CD14-positive monocyte (primary cell): ENCODE results near the gene HTD2. TPM values are rescaled to one million over a fixed set of nuclear protein-coding genes. Genes with fewer than 3 reads are reported as not detected.
"Not testable (repeated sequence)": the region's sequence is repeated elsewhere in the genome, so short reads cannot be mapped to it uniquely, and the experiment has no call there.

ENCODE experiments used
- DNase-seq, 3 donors: peaks; one replicate each; pipeline ENCODE4 v3.0.0-alpha.2; 2011 to 2022
- H2AFZ ChIP-seq: 2 replicates; pipeline ENCODE4 v1.6.0; 2012; ENCODE audit warnings: mild to moderate bottlenecking, low read depth, low read length, inconsistent platforms; ENCODE audit not compliant: insufficient read depth, poor library complexity, severe bottlenecking
- H3K27ac ChIP-seq, 2 donors: 1 replicate in 1 of 2; 2 replicates in 1 of 2; pipeline ENCODE4 v1.5.1; 2012 to 2013; ENCODE audit warnings: low read length in 2 of 2, control low read depth in 1 of 2, inconsistent platforms in 1 of 2, low read depth in 1 of 2, mild to moderate bottlenecking in 1 of 2
- H3K27me3 ChIP-seq, 2 donors: one replicate each; pipeline versions ENCODE4 v1.6.0 to v1.6.1; 2011 to 2013; ENCODE audit warnings: low read length in 2 of 2; ENCODE audit not compliant: control insufficient read depth in 2 of 2, insufficient read depth in 2 of 2
- H3K36me3 ChIP-seq, 2 donors: replicated peaks in 1 of 2; 1 replicate in 1 of 2; 2 replicates in 1 of 2; pipeline versions ENCODE4 v1.5.1 to v1.6.1; 2012 to 2013; ENCODE audit warnings: low read length in 2 of 2, control low read depth in 1 of 2, inconsistent platforms in 1 of 2, mild to moderate bottlenecking in 1 of 2; ENCODE audit not compliant: insufficient read depth in 2 of 2, control insufficient read depth in 1 of 2
- H3K4me1 ChIP-seq, 2 donors: 1 replicate in 1 of 2; 2 replicates in 1 of 2; pipeline versions ENCODE4 v1.5.1 to v1.6.1; 2012 to 2013; ENCODE audit warnings: low read length in 2 of 2, control low read depth in 1 of 2, inconsistent platforms in 1 of 2, mild to moderate bottlenecking in 1 of 2, moderate library complexity in 1 of 2; ENCODE audit not compliant: insufficient read depth in 2 of 2, control insufficient read depth in 1 of 2
- H3K4me2 ChIP-seq: replicated peaks from 2 replicates; pipeline ENCODE3; 2012; ENCODE audit warnings: low read length, moderate library complexity, mild to moderate bottlenecking; ENCODE audit not compliant: poor library complexity, severe bottlenecking; ENCODE audit errors: extremely low read depth
- H3K4me3 ChIP-seq, 3 experiments: fragments of 200-600 bp in 1 of 3; sonication (generic) in 1 of 3; replicated peaks in 1 of 3; 1 replicate in 2 of 3; 2 replicates in 1 of 3; pipeline ENCODE4 v1.5.1; 2011 to 2013; ENCODE audit warnings: low read length in 3 of 3, mild to moderate bottlenecking in 3 of 3, control low read depth in 2 of 3, low read depth in 2 of 3, inconsistent platforms in 1 of 3, moderate library complexity in 1 of 3
- H3K79me2 ChIP-seq: 2 replicates; pipeline ENCODE4 v1.6.0; 2012; ENCODE audit warnings: mild to moderate bottlenecking, control low read depth, inconsistent platforms, low read length, moderate library complexity; ENCODE audit not compliant: insufficient read depth
- H3K9ac ChIP-seq: 2 replicates; pipeline ENCODE4 v1.6.0; 2017; ENCODE audit warnings: low read length, mild to moderate bottlenecking; ENCODE audit not compliant: insufficient read depth, poor library complexity, severe bottlenecking
- H3K9me3 ChIP-seq, 2 donors: replicated peaks in 1 of 2; 1 replicate in 1 of 2; 2 replicates in 1 of 2; pipeline versions ENCODE4 v1.5.1 to v1.6.1; 2012 to 2013; ENCODE audit warnings: low read length in 2 of 2, control low read depth in 1 of 2; ENCODE audit not compliant: control insufficient read depth in 1 of 2, insufficient read depth in 1 of 2
- H4K20me1 ChIP-seq: 2 replicates; pipeline ENCODE4 v1.6.0; 2012; ENCODE audit warnings: mild to moderate bottlenecking, low read length, control low read depth, moderate library complexity; ENCODE audit not compliant: insufficient read depth
- H3K27ac Mint-ChIP-seq, 7 donors: one replicate each; pipeline ENCODE4 v1.8.0; 2020; ENCODE audit warnings: mild to moderate bottlenecking in 7 of 7, mixed read lengths in 7 of 7, moderate library complexity in 6 of 7, inconsistent platforms in 2 of 7
- H3K27me3 Mint-ChIP-seq, 3 donors: one replicate each; pipeline ENCODE4 v1.8.0; 2021 to 2022; ENCODE audit warnings: low read depth in 3 of 3, mild to moderate bottlenecking in 3 of 3, mixed read lengths in 3 of 3, moderate library complexity in 3 of 3, inconsistent platforms in 1 of 3
- H3K36me3 Mint-ChIP-seq, 2 donors: one replicate each; pipeline ENCODE4 v1.8.0; 2020; ENCODE audit warnings: mixed read lengths in 2 of 2, inconsistent platforms in 1 of 2, mild to moderate bottlenecking in 1 of 2
- H3K4me1 Mint-ChIP-seq: one replicate; pipeline ENCODE4 v1.8.0; 2020; ENCODE audit warnings: mild to moderate bottlenecking, mixed read lengths
- H3K4me3 Mint-ChIP-seq, 2 donors: one replicate each; pipeline ENCODE4 v1.8.0; 2020; ENCODE audit warnings: mild to moderate bottlenecking in 2 of 2, mixed read lengths in 2 of 2, moderate library complexity in 1 of 2
- H3K9me3 Mint-ChIP-seq, 7 donors: one replicate each; pipeline ENCODE4 v1.8.0; 2020 to 2022; ENCODE audit warnings: mixed read lengths in 7 of 7, mild to moderate bottlenecking in 6 of 7, moderate library complexity in 6 of 7, inconsistent platforms in 2 of 7
- CTCF ChIP-seq: fragments of 200-600 bp; IDR thresholded peaks from one replicate; pipeline ENCODE4 v1.8.0; 2022; ENCODE audit warnings: antibody characterized with exemption, mild to moderate bottlenecking
- WGBS: methylation state at CpG from one replicate; pipeline ENCODE4 v1.1.5; 2013; ENCODE audit warnings: missing lambda C conversion rate; ENCODE audit not compliant: insufficient coverage; 5-methylcytosine and 5-hydroxymethylcytosine counted together
- intact Hi-C, 2 donors: fragments of 100-400 bp; cut with micrococcal nuclease; formaldehyde crosslinking; loops; one replicate each; pipeline versions ENCODE4 v1.15.0 to v1.15.1; 2023
- polyA plus RNA-seq, 3 donors: library from polyadenylated mRNA; depleted of rRNA in 1 of 3; unstranded in 2 of 3; stranded (reverse) in 1 of 3; fragments of 300-500 nt in 2 of 3; fragments of >200 nt in 1 of 3; fragmentation: Illumina TruSeq in 2 of 3; gene quantifications; 1 replicate in 2 of 3; 2 replicates in 1 of 3; pipeline ENCODE4 v1.2.3, GENCODE V29; 2012 to 2021

Gene HTD2
- polyA plus RNA-seq, 3 donors = 4.5 to 17.3 (median 10.5) TPM

- peaks cover 28 to 33% of the 10 kb centered on the region in 2 donors for H3K4me1 ChIP-seq
- 50% methylated on average over 2 of the region's 7 CpGs for WGBS
- H3K4me3 ChIP-seq = no peak overlapping the region
- H3K27me3 ChIP-seq = no peaks in the 10 kb centered on the region
- peaks cover 51 to 56% of the 10 kb centered on the region in 2 donors for H3K36me3 Mint-ChIP-seq
- H3K27me3 Mint-ChIP-seq = peaks cover 0 to 2% (median 0%) of the 10 kb centered on the region in 3 donors
- H3K4me1 Mint-ChIP-seq = peaks cover 34% of the 10 kb centered on the region
- no peak for TF ChIP-seq CTCF
- no peaks in the 10 kb centered on the region for H3K9me3 ChIP-seq
- intact Hi-C loops = loop anchor here in 1 of 2 donors (5.0 kb wide), 1 partner anchor 35 kb away; the partner anchor contains the start of gene ABHD6
- peak overlapping the region; percentile 78 to 91 (median 85) for H3K27ac Mint-ChIP-seq
- H2AFZ ChIP-seq = no peak overlapping the region
- H3K79me2 ChIP-seq = no peaks in the 10 kb centered on the region
- no peak overlapping the region for H3K4me3 Mint-ChIP-seq
- no peaks in the 10 kb centered on the region for H4K20me1 ChIP-seq
- peak; percentile 57 to 71 (median 60) for DNase-seq
- H3K9ac ChIP-seq = no peak overlapping the region
- peaks cover 24 to 42% of the 10 kb centered on the region in 2 donors for H3K36me3 ChIP-seq
- H3K27ac ChIP-seq = peak overlapping the region; percentile 38 to 75
- peaks cover 0 to 5% (median 3%) of the 10 kb centered on the region in 7 donors for H3K9me3 Mint-ChIP-seq
- no peak overlapping the region for H3K4me2 ChIP-seq
Observed at GRCh38 chr3:58271901-58272501, 34.3 kb upstream of the HTD2 start.

- no peak for TF ChIP-seq CTCF
- peak overlapping the region in 6 of 7 donors; percentile 62 to 91 (median 85) for H3K27ac Mint-ChIP-seq
- no CpG with 5 or more reads among the region's 3 CpGs for WGBS
- H3K4me1 Mint-ChIP-seq = peaks cover 33% of the 10 kb centered on the region
- no peaks in the 10 kb centered on the region for H3K27me3 ChIP-seq
- peaks cover 28 to 33% of the 10 kb centered on the region in 2 donors for H3K4me1 ChIP-seq
- no peak overlapping the region for H3K4me3 ChIP-seq
- intact Hi-C loops = loop anchor here in 1 of 2 donors (5.0 kb wide), 1 partner anchor 36 kb away; the partner anchor contains the start of gene ABHD6
- no peaks in the 10 kb centered on the region for H3K27me3 Mint-ChIP-seq
- no peak overlapping the region for H3K4me2 ChIP-seq
- H4K20me1 ChIP-seq = no peaks in the 10 kb centered on the region
- no peaks in the 10 kb centered on the region for H3K79me2 ChIP-seq
- no peak overlapping the region for H3K4me3 Mint-ChIP-seq
- H3K9me3 ChIP-seq = no peaks in the 10 kb centered on the region
- H3K27ac ChIP-seq = peak overlapping the region in 1 of 2 donors; percentile 75
- peaks cover 49 to 55% of the 10 kb centered on the region in 2 donors for H3K36me3 Mint-ChIP-seq
- H3K9me3 Mint-ChIP-seq = peaks cover 0 to 6% (median 5%) of the 10 kb centered on the region in 7 donors
- no peak overlapping the region for H2AFZ ChIP-seq
- H3K9ac ChIP-seq = no peak overlapping the region
- H3K36me3 ChIP-seq = peaks cover 22 to 39% of the 10 kb centered on the region in 2 donors
- no peak for DNase-seq
Observed at GRCh38 chr3:58272891-58273290, 33.4 kb upstream of the HTD2 start.

- H3K9me3 ChIP-seq, H3K27me3 Mint-ChIP-seq, H3K4me2 ChIP-seq, H3K4me3 ChIP-seq, H2AFZ ChIP-seq, H3K9ac ChIP-seq, H3K9me3 Mint-ChIP-seq, H4K20me1 ChIP-seq, H3K27me3 ChIP-seq, H3K4me3 Mint-ChIP-seq, H3K79me2 ChIP-seq: not testable (repeated sequence)
- peaks cover 28 to 33% of the 10 kb centered on the region in 2 donors for H3K4me1 ChIP-seq
- H3K36me3 ChIP-seq = peaks cover 22 to 35% of the 10 kb centered on the region in 2 donors
- intact Hi-C loops = loop anchor here in 1 of 2 donors (5.0 kb wide), 1 partner anchor 36 kb away; the partner anchor contains the start of gene ABHD6
- peak overlapping the region in 1 of 2 donors; percentile 58 for H3K27ac ChIP-seq
- peak in 1 of 3 donors; percentile 5 for DNase-seq
- Mint-ChIP-seq H3K36me3 (peaks cover 50 to 55% of the 10 kb centered on the region in 2 donors), H3K4me1 (peaks cover 35% of the 10 kb centered on the region), H3K27ac (peak overlapping the region; percentile 19 to 87 (median 76))
- 57% methylated on average over 1 of the region's 3 CpGs for WGBS
Observed at GRCh38 chr3:58273362-58273761, 33.0 kb upstream of the HTD2 start.
